HepG2 (cell line): ENCODE results near the gene ZFP3. TPM values are rescaled to one million over a fixed set of nuclear protein-coding genes. Genes with fewer than 3 reads are reported as not detected.
A peak's percentile ranks its signal among the peaks of the same experiment; 100 is the strongest.

Experiments
- ATF7-NPFF ChIP-seq: sonication (generic); formaldehyde crosslinking; IDR thresholded peaks from 2 replicates; pipeline ENCODE4 v1.8.1; 2023; ENCODE audit warnings: mild to moderate bottlenecking, low read depth, missing genetic modification reagents, moderate library complexity
- CEBPB ChIP-seq: IDR thresholded peaks from 2 replicates; pipeline ENCODE4 v1.6.1; 2011; ENCODE audit warnings: low read depth, low read length, improper control_type of control experiment, borderline replicate concordance
- ERF ChIP-seq: IDR thresholded peaks from 2 replicates; pipeline ENCODE4 v1.6.1; 2018; ENCODE audit warnings: missing biosample characterization, missing genetic modification reagents
- FOSL1 ChIP-seq: sonication (generic); formaldehyde crosslinking; IDR thresholded peaks from 2 replicates; pipeline ENCODE4 v1.9.0; 2021; ENCODE audit warnings: missing genetic modification reagents, borderline replicate concordance
- KDM4B ChIP-seq: sonication (generic); formaldehyde crosslinking; IDR thresholded peaks from 2 replicates; pipeline ENCODE4 v1.4.0; 2020; ENCODE audit warnings: missing genetic modification reagents
- MTF1 ChIP-seq: sonication (generic); formaldehyde crosslinking; IDR thresholded peaks from 2 replicates; pipeline ENCODE4 v1.5.0; 2020; ENCODE audit warnings: missing genetic modification reagents
- NCOA2 ChIP-seq: sonication (generic); formaldehyde crosslinking; IDR thresholded peaks from 2 replicates; pipeline ENCODE4 v1.8.0; 2022; ENCODE audit warnings: inconsistent platforms
- PRDM10 ChIP-seq: sonication (generic); formaldehyde crosslinking; IDR thresholded peaks from 2 replicates; pipeline ENCODE4 v1.4.0; 2020; ENCODE audit warnings: low read depth, missing genetic modification reagents
- SIN3B ChIP-seq: fragments of 150-350 bp; IDR thresholded peaks from 2 replicates; pipeline ENCODE4 v1.6.1; 2014; ENCODE audit warnings: low read length
- THYN1 ChIP-seq: sonication (generic); formaldehyde crosslinking; IDR thresholded peaks from 2 replicates; pipeline ENCODE4 v1.8.1; 2023; ENCODE audit warnings: low read depth, mild to moderate bottlenecking, moderate library complexity, missing genetic modification reagents, borderline replicate concordance
- ZMYM3 ChIP-seq: sonication (generic); formaldehyde crosslinking; IDR thresholded peaks from 2 replicates; pipeline ENCODE4 v1.5.1; 2020; ENCODE audit warnings: mild to moderate bottlenecking, missing genetic modification reagents
- ZNF335 ChIP-seq: sonication (generic); formaldehyde crosslinking; IDR thresholded peaks from 2 replicates; pipeline ENCODE4 v1.4.0; 2020; ENCODE audit warnings: missing genetic modification reagents
- ZNF597 ChIP-seq: sonication (generic); formaldehyde crosslinking; IDR thresholded peaks from 2 replicates; pipeline ENCODE4 v1.5.0; 2020; ENCODE audit warnings: missing genetic modification reagents
- ZNF691 ChIP-seq: sonication (generic); formaldehyde crosslinking; IDR thresholded peaks from 2 replicates; pipeline ENCODE4 v1.4.0; 2020; ENCODE audit warnings: missing genetic modification reagents, low read depth, mild to moderate bottlenecking, borderline replicate concordance
- ZNF7 ChIP-seq: IDR thresholded peaks from 2 replicates; pipeline ENCODE4 v1.6.1; 2016; ENCODE audit warnings: missing biosample characterization, missing genetic modification reagents
- ZSCAN31 ChIP-seq: sonication (generic); formaldehyde crosslinking; IDR thresholded peaks from 2 replicates; pipeline ENCODE4 v1.5.0; 2020; ENCODE audit warnings: low read depth, mild to moderate bottlenecking, missing genetic modification reagents
- ZZZ3 ChIP-seq: sonication (generic); formaldehyde crosslinking; IDR thresholded peaks from 2 replicates; pipeline ENCODE4 v1.4.0; 2020; ENCODE audit warnings: missing genetic modification reagents, mild to moderate bottlenecking, borderline replicate concordance
- polyA plus RNA-seq, 8 experiments: library from polyadenylated mRNA; depleted of rRNA in 3 of 8; stranded (reverse) in 7 of 8; unstranded in 1 of 8; fragments of >200 nt; fragmentation: Illumina TruSeq in 4 of 8; extraction: Trizol in 4 of 8; gene quantifications; 2 replicates each; pipeline versions ENCODE4 v1.2.1 to v1.2.3, GENCODE V29; 2011 to 2016; ENCODE audit warnings: low read depth in 4 of 8, missing spikeins in 1 of 8, mixed read lengths in 1 of 8; ENCODE audit not compliant: insufficient read depth in 1 of 8
- total RNA-seq, 5 experiments: library from RNA; depleted of rRNA; stranded (reverse); fragments of >200 nt; fragmentation: Illumina TruSeq; extraction: Trizol; gene quantifications; 2 replicates each; pipeline ENCODE4 v1.2.3, GENCODE V29; 2016; ENCODE audit warnings: low read depth in 1 of 5

ZFP3 gene
- total and polyA plus RNA-seq, 2 of the 13 experiments (the other 11 are each of a cell fraction or from before 2014, with no cell fraction given), result not detected

GRCh38 chr17:5031365-5032082 lies 46.7 kb upstream of the ZFP3 start (continued):
- no peak for TF ChIP-seq ZNF691
- no peak for TF ChIP-seq ZNF335 (CRISPR knock-in tag)
- TF ChIP-seq KDM4B (CRISPR knock-in tag), result no peak
- no peak for TF ChIP-seq FOSL1 (CRISPR knock-in tag)
- no peak for TF ChIP-seq ZMYM3
- TF ChIP-seq ERF (CRISPR knock-in tag), result no peak
- TF ChIP-seq PRDM10, result no peak
- no peak for TF ChIP-seq ZNF597
- no peak for TF ChIP-seq MTF1 (CRISPR knock-in tag)
- no peak for TF ChIP-seq ATF7-NPFF
- TF ChIP-seq NCOA2 (CRISPR knock-in tag), result no peak
- 0 out of 2 replicates have a peak, but pooled peaks have one; percentile 53 for TF ChIP-seq ZSCAN31 (CRISPR knock-in tag)
- no peak for TF ChIP-seq ZZZ3 (CRISPR knock-in tag)
- TF ChIP-seq THYN1 (CRISPR knock-in tag), result no peak
- no peak for TF ChIP-seq SIN3B
- TF ChIP-seq CEBPB, result no peak
- no peak for TF ChIP-seq ZNF7 (CRISPR knock-in tag)
